IMR-90 (cell line): ENCODE results near the gene CGN. TPM values are rescaled to one million over a fixed set of nuclear protein-coding genes. Genes with fewer than 3 reads are reported as not detected.

Source experiments
- ATAC-seq: fragments of 200-7000 bp; cut with Tn5 transposase; 2 replicates; pipeline ENCODE4 v1.9.1; 2020; ENCODE audit warnings: low read depth, mild to moderate bottlenecking, moderate library complexity
- BruUV-seq: library from RNA; stranded (reverse); fragments of 400-500 nt; replicated peaks from 2 replicates; lab custom pipeline; 2021; lab: Mats Ljungman, UMichigan
- CTCF ChIA-PET: fragments of 300-600 bp; formaldehyde crosslinking; extraction: SDS; loops from one replicate; lab custom pipeline; 2021; ENCODE audit warnings: antibody characterized with exemption; lab: Yijun Ruan, JAX
- POLR2A ChIA-PET: fragments of 300-600 bp; sonication (Branson Sonifier 250); formaldehyde crosslinking; loops from one replicate; lab custom pipeline; 2022; ENCODE audit warnings: antibody characterized with exemption; ENCODE audit not compliant: unreplicated experiment; lab: Charles Lee
- DNase-seq: peaks from one replicate; pipeline ENCODE4 v3.0.0; 2013
- H2AFZ ChIP-seq: replicated peaks from 2 replicates; pipeline ENCODE3; 2013; ENCODE audit warnings: low read length, mild to moderate bottlenecking; ENCODE audit not compliant: poor library complexity
- H2AK5ac ChIP-seq: 2 replicates; pipeline ENCODE4 v1.6.1; 2013; ENCODE audit warnings: low read depth, low read length, inconsistent platforms
- H2AK9ac ChIP-seq: replicated peaks from 2 replicates; pipeline ENCODE3; 2013; ENCODE audit warnings: mild to moderate bottlenecking, low read depth, low read length, moderate library complexity; ENCODE audit not compliant: poor library complexity
- H2BK120ac ChIP-seq: 2 replicates; pipeline ENCODE4 v1.6.1; 2013; ENCODE audit warnings: low read depth, low read length, inconsistent platforms
- H2BK15ac ChIP-seq: 3 replicates; pipeline ENCODE4 v1.6.1; 2013; ENCODE audit warnings: low read depth, low read length, inconsistent platforms
- H2BK20ac ChIP-seq: 2 replicates; pipeline ENCODE4 v1.6.1; 2013; ENCODE audit warnings: low read depth, mild to moderate bottlenecking, inconsistent platforms, low read length, moderate library complexity
- H2BK5ac ChIP-seq: 2 replicates; pipeline ENCODE4 v1.6.1; 2013; ENCODE audit warnings: mild to moderate bottlenecking, low read depth, low read length, inconsistent platforms; ENCODE audit not compliant: poor library complexity, severe bottlenecking
- H3K14ac ChIP-seq: replicated peaks from 2 replicates; pipeline ENCODE4 v1.6.1; 2013; ENCODE audit warnings: low read depth, low read length, inconsistent platforms
- H3K18ac ChIP-seq: 2 replicates; pipeline ENCODE4 v1.6.1; 2013; ENCODE audit warnings: low read depth, low read length, control low read depth
- H3K23ac ChIP-seq: 2 replicates; pipeline ENCODE4 v1.6.1; 2013; ENCODE audit warnings: low read depth, low read length, inconsistent platforms
- H3K27ac ChIP-seq: 2 replicates; pipeline ENCODE4 v1.5.1; 2013; ENCODE audit warnings: mild to moderate bottlenecking, control low read depth, low read length; ENCODE audit not compliant: insufficient read depth
- H3K27me3 ChIP-seq: 2 replicates; pipeline ENCODE4 v1.6.1; 2013; ENCODE audit warnings: low read length; ENCODE audit not compliant: control insufficient read depth, insufficient read depth
- H3K36me3 ChIP-seq: 2 replicates; pipeline ENCODE4 v1.6.1; 2013; ENCODE audit warnings: low read length, mixed read lengths; ENCODE audit not compliant: control insufficient read depth, insufficient read depth
- H3K4ac ChIP-seq: 2 replicates; pipeline ENCODE4 v1.6.1; 2013; ENCODE audit warnings: low read depth, low read length, inconsistent platforms
- H3K4me1 ChIP-seq: 2 replicates; pipeline ENCODE4 v1.6.1; 2013; ENCODE audit warnings: low read length, mixed read lengths; ENCODE audit not compliant: control insufficient read depth, insufficient read depth
- H3K4me2 ChIP-seq: 2 replicates; pipeline ENCODE4 v1.6.1; 2013; ENCODE audit warnings: low read depth, mild to moderate bottlenecking, control low read depth, low read length, moderate library complexity
- H3K4me3 ChIP-seq: 2 replicates; pipeline ENCODE4 v1.5.1; 2013; ENCODE audit warnings: low read depth, mild to moderate bottlenecking, control low read depth, low read length, moderate library complexity; ENCODE audit not compliant: insufficient read depth
- H3K56ac ChIP-seq: 2 replicates; pipeline ENCODE4 v1.6.1; 2013; ENCODE audit warnings: low read length, inconsistent platforms; ENCODE audit not compliant: insufficient read depth; ENCODE audit errors: extremely low read depth
- H3K79me1 ChIP-seq, 2 experiments: 2 replicates each; pipeline ENCODE4 v1.6.1; 2013; ENCODE audit warnings: low read length in 2 of 2, inconsistent platforms in 1 of 2, low read depth in 1 of 2
- H3K9ac ChIP-seq: 2 replicates; pipeline ENCODE4 v1.6.1; 2013; ENCODE audit warnings: low read depth, low read length, control low read depth
- H3K9me1 ChIP-seq: 2 replicates; pipeline ENCODE4 v1.6.1; 2013; ENCODE audit warnings: low read length, inconsistent platforms; ENCODE audit not compliant: insufficient read depth
- H3K9me3 ChIP-seq: 2 replicates; pipeline ENCODE4 v1.6.1; 2013; ENCODE audit warnings: low read length; ENCODE audit not compliant: control insufficient read depth, insufficient read depth
- H4K20me1 ChIP-seq: 2 replicates; pipeline ENCODE4 v1.6.1; 2013; ENCODE audit warnings: low read length, inconsistent platforms; ENCODE audit not compliant: insufficient read depth
- H4K5ac ChIP-seq: 2 replicates; pipeline ENCODE4 v1.6.1; 2013; ENCODE audit warnings: mild to moderate bottlenecking, low read depth, low read length, control low read depth
- H4K8ac ChIP-seq, 2 experiments: 2 replicates each; pipeline ENCODE4 v1.6.1; 2013; ENCODE audit warnings: low read depth in 2 of 2, low read length in 2 of 2, control low read depth in 1 of 2, inconsistent platforms in 1 of 2
- H4K91ac ChIP-seq: 2 replicates; pipeline ENCODE4 v1.6.1; 2013; ENCODE audit warnings: low read depth, low read length, inconsistent platforms; ENCODE audit not compliant: insufficient read depth
- BHLHE40 ChIP-seq: fragments of 150-350 bp; IDR thresholded peaks from 2 replicates; pipeline ENCODE4 v1.6.1; 2016; ENCODE audit warnings: mild to moderate bottlenecking, low read depth, low read length
- CEBPB ChIP-seq: IDR thresholded peaks from 2 replicates; pipeline ENCODE4 v1.6.1; 2012; ENCODE audit warnings: low read depth, low read length, improper control_type of control experiment
- WGBS, 2 experiments: methylation state at CpG; one replicate each; pipeline versions ENCODE4 v1.1.5 to v1.1.7; 2013; ENCODE audit warnings: missing lambda C conversion rate in 2 of 2; ENCODE audit not compliant: insufficient read length in 1 of 2; ENCODE audit errors: extremely low coverage in 2 of 2; 5-methylcytosine and 5-hydroxymethylcytosine counted together
- dilution Hi-C: fragments of 300-500 bp; cut with HindIII; formaldehyde crosslinking; loops from one replicate; pipeline ENCODE4 v1.14.3; 2018; ENCODE audit warnings: low sequenced_read_pairs; ENCODE audit not compliant: unreplicated experiment
- in situ Hi-C: fragments of 300-500 bp; cut with MboI; formaldehyde crosslinking; loops from 3 replicates; pipeline ENCODE4 v1.14.3; 2019; ENCODE audit warnings: low sequenced_read_pairs, inconsistent platforms, mixed read lengths
- intact Hi-C: fragments of 100-400 bp; cut with micrococcal nuclease; formaldehyde crosslinking; loops from 2 replicates; pipeline ENCODE4 v1.10.0; 2022
- polyA plus RNA-seq, 3 experiments: library from polyadenylated mRNA; depleted of rRNA; stranded (reverse); fragments of >200 nt; gene quantifications; 2 replicates each; pipeline ENCODE4 v1.2.3, GENCODE V29; 2012; ENCODE audit warnings: low replicate concordance in 1 of 3
- total RNA-seq: library from RNA; depleted of rRNA; stranded (reverse); fragments of >200 nt; gene quantifications from 2 replicates; pipeline ENCODE4 v1.2.3, GENCODE V29; 2012
- TF ChIP-seq, protein P1 (sequence below): fragments of 150-350 bp; IDR thresholded peaks from 2 replicates; pipeline ENCODE4 v1.6.1; 2017; ENCODE audit warnings: mild to moderate bottlenecking, antibody characterized with exemption, low read length, low read depth

CGN gene
- total and polyA plus RNA-seq, 2 of the 4 experiments (the other 2 are of a cell fraction), result 0.34 to 0.36 TPM

DNA sequence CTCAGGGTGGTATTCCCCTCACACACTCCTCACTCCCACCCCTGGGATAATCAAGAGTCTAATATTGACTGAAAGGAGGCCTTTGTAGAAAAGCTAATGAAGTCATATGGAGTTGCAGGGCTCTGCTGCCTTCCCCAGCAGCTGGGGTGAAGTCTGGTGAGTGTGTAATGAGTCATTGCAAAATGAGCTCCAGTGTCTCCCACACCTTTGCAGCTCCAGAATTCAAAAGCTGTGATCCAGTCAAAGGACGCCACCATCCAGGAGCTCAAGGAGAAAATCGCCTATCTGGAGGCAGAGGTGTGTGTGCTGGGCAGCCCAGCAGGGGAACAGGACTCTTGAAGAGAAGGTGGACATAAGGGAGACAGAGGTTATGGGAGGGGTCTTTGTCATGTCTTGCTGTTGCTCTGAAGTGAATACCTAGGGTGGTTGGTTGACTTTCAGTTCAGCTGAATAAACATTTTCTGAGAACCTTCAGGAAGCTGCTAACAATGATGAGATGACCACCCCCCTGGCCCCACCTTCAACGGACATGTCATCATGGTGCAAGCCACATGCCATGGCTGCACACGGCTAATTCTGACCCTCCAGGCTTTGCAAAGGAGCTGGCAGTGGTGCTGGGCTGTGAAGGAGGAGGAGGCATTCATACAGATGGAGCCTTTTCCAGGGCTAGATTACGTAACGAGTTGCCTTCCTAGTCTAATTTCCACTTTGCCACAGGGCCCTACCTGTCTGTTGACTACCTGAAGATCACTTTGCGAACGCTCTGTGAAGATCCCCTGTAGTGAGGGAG, 68.4 kb downstream of the CGN start:
- no peak overlapping the region for H3K9ac ChIP-seq
- no peak overlapping the region for H3K4me2 ChIP-seq
- H2BK120ac ChIP-seq, result no peak overlapping the region
- H4K20me1 ChIP-seq, result no peaks in the 10 kb centered on the region
- peak; percentile 82 for DNase-seq
- CTCF ChIA-PET, result no interaction called here
- no peak overlapping the region for H3K4me3 ChIP-seq
- WGBS, 2 experiments, result 100% methylated on average over 1 of the region's 8 CpGs; no CpG with 5 or more reads in 1 of the 2 experiments
- intact Hi-C loops (no loop called here), in situ Hi-C loops (no loop called here), dilution Hi-C loops (no loop called here)
- H3K36me3 ChIP-seq, result peaks cover 39% of the 10 kb centered on the region
- H2AK9ac ChIP-seq, result no peak overlapping the region
- BruUV-seq, result no TSS peak
- no peak overlapping the region for H3K14ac ChIP-seq
- H3K79me1 ChIP-seq, result 0 out of 4 replicates have a peak, but pooled peaks cover 0 to 2% of the 10 kb centered on the region in 2 experiments
- H4K5ac ChIP-seq, result no peak overlapping the region
- H3K4ac ChIP-seq, result no peak overlapping the region
- no peak overlapping the region for H2AK5ac ChIP-seq
- no peak overlapping the region for H2AFZ ChIP-seq
- peak; percentile 55; the same call in 1 of the 2 replicates for ATAC-seq
- H2BK20ac ChIP-seq, result no peak overlapping the region
- H3K27ac ChIP-seq, result no peak overlapping the region
- H4K91ac ChIP-seq, result no peak overlapping the region
- H2BK5ac ChIP-seq, result no peak overlapping the region
- no peaks in the 10 kb centered on the region for H3K27me3 ChIP-seq
- H3K4me1 ChIP-seq, result peaks cover 7% of the 10 kb centered on the region
- no peak overlapping the region for H3K18ac ChIP-seq
- no peak overlapping the region for H3K23ac ChIP-seq
- peaks cover 2% of the 10 kb centered on the region for H3K9me1 ChIP-seq
- POLR2A ChIA-PET, result no interaction called here
- H3K56ac ChIP-seq, result no peak overlapping the region
- no peak overlapping the region for H4K8ac ChIP-seq
- H2BK15ac ChIP-seq, result no peak overlapping the region
- TF ChIP-seq, protein P1, sequence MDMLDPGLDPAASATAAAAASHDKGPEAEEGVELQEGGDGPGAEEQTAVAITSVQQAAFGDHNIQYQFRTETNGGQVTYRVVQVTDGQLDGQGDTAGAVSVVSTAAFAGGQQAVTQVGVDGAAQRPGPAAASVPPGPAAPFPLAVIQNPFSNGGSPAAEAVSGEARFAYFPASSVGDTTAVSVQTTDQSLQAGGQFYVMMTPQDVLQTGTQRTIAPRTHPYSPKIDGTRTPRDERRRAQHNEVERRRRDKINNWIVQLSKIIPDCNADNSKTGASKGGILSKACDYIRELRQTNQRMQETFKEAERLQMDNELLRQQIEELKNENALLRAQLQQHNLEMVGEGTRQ, result no peak
- TF ChIP-seq CEBPB (peak; percentile 14; the same call in 1 of the 2 replicates), BHLHE40 (0 out of 2 replicates have a peak, but pooled peaks have one; percentile 17)
- no peaks in the 10 kb centered on the region for H3K9me3 ChIP-seq
